Measurements from ENCODE around the gene EHHADH. TPM values are rescaled to one million over a fixed set of nuclear protein-coding genes. Genes with fewer than 3 reads are reported as not detected.

Gene EHHADH
- total and polyA plus RNA-seq, 2 experiments from 2014 or later = 2.7 to 3.1 TPM

- H3F3A ChIP-seq (ENCODE audit: insufficient read depth) = peaks cover 4% of the 10 kb centered on the region; the same call in 1 of the 2 replicates
- in situ Hi-C loops (cut with MboI) = no loop called here
- WGBS, 2 experiments (ENCODE audit: low coverage in 1 of 2, low lambda C conversion rate in 2 of 2, missing lambda C conversion rate in 2 of 2) = 77 to 82% methylated on average over 1 of the region's 1 CpG
Observed at GRCh38 chr3:185208823-185209222, 45.0 kb downstream of the EHHADH start.

DNA sequence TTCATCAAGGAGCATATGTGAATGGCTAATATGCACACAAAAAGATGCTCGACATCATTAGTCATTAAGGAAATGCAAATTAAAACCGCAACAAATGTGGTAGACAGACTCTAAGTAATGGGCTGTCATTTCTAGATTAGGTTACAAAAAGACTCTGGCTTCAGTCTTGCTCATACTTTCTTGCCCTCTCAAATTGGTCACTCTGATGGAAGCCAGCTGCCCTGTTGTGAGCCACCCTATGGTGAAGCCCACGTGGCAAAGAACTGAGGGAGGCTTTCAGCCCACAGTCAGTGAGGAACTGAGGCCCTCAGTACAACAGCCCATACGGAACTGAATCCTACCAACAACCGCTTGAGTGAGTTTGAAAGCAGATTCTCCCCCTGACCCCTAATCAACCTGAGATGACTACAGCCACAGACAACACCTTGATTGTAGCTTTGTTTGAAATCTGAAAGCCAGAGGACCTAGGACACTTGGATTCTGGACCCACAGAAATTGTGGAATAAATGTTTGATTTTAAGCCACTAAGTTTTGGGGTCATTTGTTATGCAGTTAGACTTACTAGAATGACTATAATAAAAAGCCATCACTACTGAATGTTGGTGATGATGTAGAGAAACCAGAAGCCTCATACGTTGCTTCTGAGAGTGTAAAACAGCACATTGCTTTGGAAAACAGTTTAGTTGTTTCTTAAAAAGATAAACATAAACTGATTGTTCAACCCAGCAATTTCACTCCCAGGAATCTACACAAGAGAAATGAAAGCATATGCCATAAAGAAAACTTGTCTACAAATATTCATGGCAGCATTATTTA, 45.7 kb downstream of the EHHADH start:
- H4K20me1 ChIP-seq (ENCODE audit: insufficient read depth) = no peaks in the 10 kb centered on the region
- in situ Hi-C loops (cut with MboI) = no loop called here
- no peak for TF ChIP-seq EZH2phosphoT487 (IDR thresholded peaks at IDR 0.05; ENCODE audit: insufficient read depth, low read depth)
- TF ChIP-seq EZH2 (IDR thresholded peaks at IDR 0.05; ENCODE audit: insufficient read depth, poor library complexity, severe bottlenecking) = no peak
- no peak overlapping the region for H3K27ac ChIP-seq
- no peak overlapping the region for H2AFZ ChIP-seq
- H3F3A ChIP-seq (ENCODE audit: insufficient read depth) = peaks cover 4% of the 10 kb centered on the region; the same call in 1 of the 2 replicates
- 60 to 65% methylated on average over 6 of the region's 6 CpGs for WGBS, 2 experiments (ENCODE audit: low coverage in 1 of 2, low lambda C conversion rate in 2 of 2, missing lambda C conversion rate in 2 of 2)
- H3K9me3 ChIP-seq (ENCODE audit: low read depth) = no peaks in the 10 kb centered on the region
- H3K4me2 ChIP-seq (ENCODE audit: unreplicated experiment) = no peak overlapping the region
- no peaks in the 10 kb centered on the region for H3K9me2 ChIP-seq (ENCODE audit: insufficient read depth)
- H3K9ac ChIP-seq = no peak overlapping the region
- H3K4me1 ChIP-seq (ENCODE audit: insufficient read depth) = no peaks in the 10 kb centered on the region
- no peaks in the 10 kb centered on the region for H3K79me2 ChIP-seq (ENCODE audit: insufficient read depth)
- no peaks in the 10 kb centered on the region for H3K36me3 ChIP-seq (ENCODE audit: low read depth)
- peak; percentile 45 for DNase-seq
- no peak overlapping the region for H3K4me3 ChIP-seq
- H3K27me3 ChIP-seq (replicated peaks; ENCODE audit: insufficient read depth) = no peaks in the 10 kb centered on the region

More at GRCh38 chr3:185208823-185209222, 45.0 kb downstream of the EHHADH start:
- Histone ChIP-seq H3K4me3 (no peak overlapping the region), H3K4me1 (ENCODE audit: insufficient read depth) (no peaks in the 10 kb centered on the region), H3K9me2 (ENCODE audit: insufficient read depth) (no peaks in the 10 kb centered on the region), H3K9me3 (ENCODE audit: low read depth) (no peaks in the 10 kb centered on the region), H3K4me2 (ENCODE audit: unreplicated experiment) (no peak overlapping the region), H3K79me2 (ENCODE audit: insufficient read depth) (no peaks in the 10 kb centered on the region), H2AFZ (no peak overlapping the region), H3K9ac (no peak overlapping the region), H3K27me3 (replicated peaks; ENCODE audit: insufficient read depth) (no peaks in the 10 kb centered on the region), H4K20me1 (ENCODE audit: insufficient read depth) (no peaks in the 10 kb centered on the region), H3K36me3 (ENCODE audit: low read depth) (no peaks in the 10 kb centered on the region), H3K27ac (no peak overlapping the region)
- TF ChIP-seq EZH2phosphoT487 (IDR thresholded peaks at IDR 0.05; ENCODE audit: insufficient read depth, low read depth) = no peak
- TF ChIP-seq EZH2 (IDR thresholded peaks at IDR 0.05; ENCODE audit: insufficient read depth, poor library complexity, severe bottlenecking) = no peak
- no peak for DNase-seq

DNA sequence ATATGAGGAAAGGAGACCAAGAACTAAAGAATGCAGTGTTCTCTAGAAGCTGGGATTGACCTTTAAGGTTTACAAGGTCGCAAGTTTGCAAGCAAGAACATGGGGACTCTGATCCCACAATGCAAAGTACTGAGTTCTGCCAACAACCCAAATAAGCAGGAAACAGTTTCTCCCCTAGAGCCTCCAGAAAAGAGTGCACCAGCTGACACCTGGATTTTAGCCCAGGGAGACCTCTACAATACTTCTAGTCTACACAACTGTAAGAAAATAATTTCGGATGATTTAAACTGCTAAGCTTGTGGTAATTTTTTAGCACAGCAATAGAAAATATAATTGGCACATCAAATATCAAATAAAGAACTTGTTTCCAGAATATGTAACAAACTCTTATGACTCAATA, 46.4 kb downstream of the EHHADH start:
- 96 to 98% methylated on average over 2 of the region's 2 CpGs for WGBS, 2 experiments (ENCODE audit: low coverage in 1 of 2, low lambda C conversion rate in 2 of 2, missing lambda C conversion rate in 2 of 2)
- H2AFZ ChIP-seq = no peak overlapping the region
- no peaks in the 10 kb centered on the region for H3K9me2 ChIP-seq (ENCODE audit: insufficient read depth)
- no peak overlapping the region for H3K4me2 ChIP-seq (ENCODE audit: unreplicated experiment)
- H3K4me3 ChIP-seq = no peak overlapping the region
- H3K9me3 ChIP-seq (ENCODE audit: low read depth) = no peaks in the 10 kb centered on the region
- TF ChIP-seq EZH2 (IDR thresholded peaks at IDR 0.05; ENCODE audit: insufficient read depth, poor library complexity, severe bottlenecking) (no peak), EZH2phosphoT487 (IDR thresholded peaks at IDR 0.05; ENCODE audit: insufficient read depth, low read depth) (no peak)
- no peak for DNase-seq
- peaks cover 4% of the 10 kb centered on the region; the same call in 1 of the 2 replicates for H3F3A ChIP-seq (ENCODE audit: insufficient read depth)
- H3K27me3 ChIP-seq (replicated peaks; ENCODE audit: insufficient read depth) = no peaks in the 10 kb centered on the region
- H4K20me1 ChIP-seq (ENCODE audit: insufficient read depth) = no peaks in the 10 kb centered on the region
- H3K4me1 ChIP-seq (ENCODE audit: insufficient read depth) = no peaks in the 10 kb centered on the region
- no peak overlapping the region for H3K9ac ChIP-seq
- H3K36me3 ChIP-seq (ENCODE audit: low read depth) = no peaks in the 10 kb centered on the region
- H3K79me2 ChIP-seq (ENCODE audit: insufficient read depth) = no peaks in the 10 kb centered on the region
- H3K27ac ChIP-seq = no peak overlapping the region
- in situ Hi-C loops (cut with MboI) = no loop called here

DNA sequence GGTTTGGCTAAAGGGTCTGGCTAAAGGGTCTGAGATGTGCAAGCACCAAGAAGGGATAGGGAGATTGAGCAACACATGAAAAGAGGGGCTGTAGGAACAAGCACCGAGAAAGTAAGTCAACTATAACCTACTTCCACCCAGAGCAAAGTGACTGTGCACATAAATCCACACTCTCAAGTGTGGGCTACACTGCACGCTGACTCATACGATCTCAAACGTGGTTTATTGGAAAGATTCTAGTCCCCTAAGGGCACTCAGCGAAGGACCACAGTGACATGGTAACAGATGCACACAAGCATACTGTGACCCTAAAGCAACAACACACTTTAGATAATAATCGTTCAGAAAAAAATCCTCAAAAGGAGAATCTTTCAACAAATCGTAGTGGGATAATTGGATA, 48.0 kb downstream of the EHHADH start:
- Histone ChIP-seq H3K4me1 (ENCODE audit: insufficient read depth) (0 out of 2 replicates have a peak, but pooled peaks cover under 1% of the 10 kb centered on the region), H3K4me2 (ENCODE audit: unreplicated experiment) (no peak overlapping the region), H2AFZ (no peak overlapping the region), H3K9me3 (ENCODE audit: low read depth) (no peaks in the 10 kb centered on the region), H4K20me1 (ENCODE audit: insufficient read depth) (no peaks in the 10 kb centered on the region), H3K27ac (no peak overlapping the region), H3K79me2 (ENCODE audit: insufficient read depth) (no peaks in the 10 kb centered on the region), H3K9ac (no peak overlapping the region), H3F3A (ENCODE audit: insufficient read depth) (peaks cover 4% of the 10 kb centered on the region; the same call in 1 of the 2 replicates), H3K9me2 (ENCODE audit: insufficient read depth) (no peaks in the 10 kb centered on the region), H3K4me3 (no peak overlapping the region), H3K27me3 (replicated peaks; ENCODE audit: insufficient read depth) (no peaks in the 10 kb centered on the region), H3K36me3 (ENCODE audit: low read depth) (no peaks in the 10 kb centered on the region)
- WGBS, 2 experiments (ENCODE audit: low coverage in 1 of 2, low lambda C conversion rate in 2 of 2, missing lambda C conversion rate in 2 of 2) = 77 to 80% methylated on average over 7 of the region's 7 CpGs
- TF ChIP-seq EZH2phosphoT487 (IDR thresholded peaks at IDR 0.05; ENCODE audit: insufficient read depth, low read depth) = no peak
- TF ChIP-seq EZH2 (IDR thresholded peaks at IDR 0.05; ENCODE audit: insufficient read depth, poor library complexity, severe bottlenecking) = no peak
- in situ Hi-C loops (cut with MboI) = no loop called here
- no peak for DNase-seq

Data from GM23248 (cell line).